Hematopoietic multipotent progenitor cell treated with erythropoietin and hydrocortisone succinate and interleukin-3 and kit ligand, for 15 days (in vitro differentiated cells): Measurements from ENCODE around the gene LMO7.

Experiments
- DNase-seq: peaks from one replicate; pipeline ENCODE4 v3.0.0-alpha.2; 2015; ENCODE audit warnings: low spot score

Gene LMO7

DNA sequence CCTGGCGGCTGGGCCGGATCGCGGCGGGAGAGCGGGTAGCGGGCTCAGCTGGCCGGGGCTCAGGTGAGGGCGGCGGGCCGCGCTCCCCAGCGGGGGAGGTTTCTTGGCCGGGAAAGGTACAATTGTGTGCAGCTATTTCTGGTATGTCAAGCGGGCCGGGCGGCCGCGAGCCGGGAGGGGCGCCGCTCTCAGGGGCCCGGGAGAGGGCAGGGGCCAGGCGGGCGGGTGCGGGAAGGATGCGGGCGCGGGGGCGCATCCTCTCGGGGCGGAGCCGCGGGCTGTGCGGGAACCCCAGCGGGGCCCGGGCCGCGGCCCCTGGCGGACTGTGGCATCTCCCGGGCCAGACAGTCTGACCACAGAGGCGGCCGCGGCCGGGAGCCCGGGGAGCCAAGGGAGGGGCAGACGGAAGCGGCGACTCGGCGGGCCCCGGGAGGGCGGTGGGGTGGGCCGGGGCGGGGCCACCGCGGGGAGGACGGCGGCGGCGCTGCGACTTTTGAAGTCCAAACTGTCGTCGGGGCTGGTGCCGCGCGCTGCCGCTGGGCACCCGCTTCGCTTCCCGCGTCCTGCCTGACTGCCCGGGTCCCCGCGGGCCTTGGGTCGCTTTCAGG lies at the start of gene LMO7:
Gene LMO7, plus strand, starts transcription at position 503 of the 608 bp plus-strand sequence. CDS start 328 bp downstream, outside the sequence.
- DNase-seq, result no peak

DNA sequence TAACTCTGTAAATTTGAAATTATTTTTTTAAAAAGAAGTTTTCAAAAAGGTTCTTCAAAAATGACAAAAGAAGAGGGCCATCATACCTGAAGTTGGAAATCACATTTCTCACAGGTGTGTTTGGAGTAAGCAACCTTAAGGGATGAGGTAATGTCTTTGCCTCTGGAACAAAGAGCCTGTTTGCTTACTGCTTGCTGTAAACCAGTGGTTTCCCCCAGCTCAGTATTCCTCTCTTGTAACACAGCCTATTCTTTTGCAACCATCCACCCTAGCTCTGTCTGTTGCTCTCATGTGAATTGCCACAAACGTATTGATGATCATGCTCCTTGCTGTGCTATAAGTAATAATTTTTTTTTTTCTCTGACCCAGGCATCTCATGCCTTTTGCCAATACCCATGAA lies 48.5 kb upstream of the LMO7 start:
- no peak for DNase-seq

DNA sequence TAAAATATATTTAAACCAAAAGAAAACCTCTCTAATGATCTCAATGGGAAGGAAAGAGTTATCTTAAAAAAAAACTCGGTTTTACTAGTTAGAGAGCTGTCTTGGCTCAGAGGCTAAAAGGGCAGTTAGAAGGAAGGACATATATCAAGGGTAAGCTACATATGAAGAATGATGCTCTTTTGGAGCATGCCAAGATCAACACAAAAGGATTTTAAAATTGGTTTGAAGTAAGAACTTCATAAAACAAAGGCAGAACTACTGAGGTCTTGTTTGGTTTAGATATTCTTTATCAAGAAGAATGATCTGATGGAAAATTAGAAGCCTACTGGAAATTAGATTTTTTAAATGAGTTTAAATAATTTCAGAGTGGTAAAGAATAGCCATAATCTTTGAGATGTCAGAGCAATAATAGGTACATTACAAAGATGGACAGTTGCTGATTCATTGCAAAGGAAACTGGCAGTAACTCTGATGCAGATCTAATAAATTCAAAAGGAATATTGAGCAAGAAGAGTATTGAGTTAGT lies 39.4 kb upstream of the LMO7 start:
- no peak for DNase-seq

DNA sequence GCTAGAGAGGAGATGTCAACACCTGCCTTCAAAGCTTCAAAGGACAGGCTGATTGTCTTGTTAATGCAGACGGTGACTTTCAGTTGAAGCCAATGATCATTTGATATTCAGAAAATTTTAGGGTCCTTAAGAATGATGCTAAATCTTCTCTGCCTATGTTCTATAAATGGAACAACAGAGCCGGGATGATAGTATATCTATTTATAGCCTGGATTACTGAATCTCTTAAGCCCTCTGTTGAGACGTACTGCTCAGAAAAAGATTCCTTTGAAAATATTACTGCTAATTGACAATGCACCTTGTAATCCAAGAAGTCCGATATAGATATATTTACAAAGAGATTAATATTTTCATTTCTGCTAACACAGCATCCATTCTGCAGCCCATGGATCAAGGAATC lies 35.8 kb upstream of the LMO7 start:
- no peak for DNase-seq

DNA sequence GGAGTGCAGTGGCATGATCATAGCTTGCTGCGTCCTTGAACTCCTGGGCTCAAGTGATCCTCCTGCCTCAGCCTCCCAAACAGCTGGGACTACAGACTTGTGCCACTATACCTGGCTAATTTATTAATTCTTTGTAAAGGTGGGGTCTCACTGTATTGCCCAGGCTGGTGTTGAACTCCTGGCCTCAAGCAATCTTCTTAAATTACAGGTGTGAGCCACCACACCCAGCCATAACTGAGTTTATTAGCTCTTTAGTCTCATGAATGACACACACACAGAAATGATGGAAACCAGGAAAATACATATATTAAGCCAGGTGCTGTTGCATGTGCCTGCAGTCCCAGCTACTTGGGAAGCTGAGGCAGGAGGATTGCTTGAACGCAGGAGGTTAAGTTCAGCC lies 33.1 kb upstream of the LMO7 start:
- no peak for DNase-seq

DNA sequence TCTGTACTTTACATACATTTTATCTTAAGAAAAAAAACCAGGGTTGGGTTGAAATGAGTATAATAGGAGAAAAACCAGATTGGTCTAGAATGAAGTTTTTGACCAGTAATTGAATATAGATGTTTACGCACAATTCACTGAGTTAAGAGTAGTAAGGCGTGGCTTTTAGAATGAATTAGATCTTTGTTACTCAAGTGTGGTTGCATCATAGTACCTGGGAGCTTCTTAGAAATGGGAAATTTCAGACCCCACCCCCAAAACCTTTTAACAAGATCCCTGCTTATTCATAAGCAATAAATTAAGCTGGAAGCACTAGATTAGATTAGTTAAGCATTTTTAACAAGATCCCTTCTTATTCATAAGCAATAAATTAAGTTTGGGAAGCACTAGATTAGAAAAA lies 28.7 kb upstream of the LMO7 start:
- DNase-seq, result no peak

DNA sequence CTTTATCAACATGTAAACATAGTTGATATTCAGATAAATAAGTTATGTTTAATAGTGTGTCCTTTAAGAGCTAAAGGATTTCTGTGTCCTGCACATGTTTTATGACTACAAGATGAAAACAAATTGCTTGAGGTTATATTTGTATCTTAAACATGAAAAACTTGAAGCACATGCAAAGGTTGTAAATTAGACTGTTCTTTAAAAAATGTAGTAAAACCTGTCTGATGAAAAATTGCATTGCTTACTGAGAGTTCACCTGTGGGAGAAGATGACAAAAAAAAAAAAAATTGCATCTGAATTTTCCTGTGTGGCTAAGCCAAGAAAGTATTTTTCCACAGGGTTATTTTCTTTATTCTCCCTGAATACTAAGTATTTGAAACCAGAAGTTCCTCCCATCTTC lies 25.7 kb upstream of the LMO7 start:
- DNase-seq, result no peak

DNA sequence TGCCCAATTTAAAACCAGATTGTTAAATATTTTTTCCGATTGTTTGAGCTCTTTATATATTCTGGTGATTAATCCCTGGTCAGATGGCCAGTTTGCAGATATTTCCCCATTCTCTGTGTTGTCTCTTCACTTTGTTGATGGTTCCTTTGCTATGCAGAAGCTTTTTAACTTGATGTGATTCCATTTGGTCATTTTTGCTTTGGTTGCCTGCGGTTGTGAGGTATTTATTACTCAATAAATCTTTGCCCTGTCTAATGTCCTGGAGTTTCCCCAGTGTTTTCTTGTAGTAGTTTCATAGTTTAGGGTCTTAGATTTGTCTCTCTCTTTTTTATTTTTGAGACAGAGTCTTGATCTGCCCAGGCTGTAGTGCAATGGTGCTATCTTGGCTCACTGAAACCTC lies 23.8 kb upstream of the LMO7 start:
- DNase-seq, result no peak

DNA sequence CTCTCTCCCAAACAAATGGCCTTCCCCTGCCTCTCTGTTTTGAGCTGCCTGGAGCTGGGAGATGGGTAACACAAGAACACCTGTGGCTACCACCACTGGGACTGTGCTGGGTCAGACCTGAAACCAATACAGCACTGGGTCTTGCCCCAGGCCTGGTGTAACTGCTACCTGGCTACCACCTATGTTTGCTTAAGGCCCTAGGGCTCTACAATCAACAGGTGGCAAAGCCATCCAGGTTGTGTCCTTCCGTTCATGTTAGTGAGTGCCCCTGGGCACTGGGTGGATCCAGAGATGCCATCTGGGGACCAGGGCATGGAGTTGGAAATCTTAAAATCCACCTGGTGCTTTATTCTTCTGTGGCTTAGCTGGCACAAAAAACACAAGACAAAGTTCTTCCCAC lies 18.9 kb upstream of the LMO7 start:
- no peak for DNase-seq

DNA sequence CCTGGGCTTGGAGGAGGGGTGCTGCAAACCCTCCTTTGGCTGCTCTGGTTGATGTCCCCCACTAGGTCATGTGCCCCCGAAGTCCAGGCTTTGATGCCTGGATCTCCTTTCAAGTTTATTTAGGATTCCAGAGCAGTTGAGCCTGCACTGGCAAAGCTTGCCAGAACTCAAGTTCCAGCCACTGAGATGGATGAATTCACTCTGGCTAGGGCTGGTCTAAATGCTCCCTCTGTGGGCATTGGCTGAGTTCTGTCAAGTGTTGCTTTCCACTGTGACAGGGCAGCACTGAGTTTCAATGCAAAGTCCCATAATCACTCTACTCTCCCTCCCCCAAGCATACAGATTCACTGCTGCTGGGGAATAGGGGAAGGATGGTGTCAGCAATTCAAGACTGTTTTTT lies 17.8 kb upstream of the LMO7 start:
- DNase-seq, result no peak

DNA sequence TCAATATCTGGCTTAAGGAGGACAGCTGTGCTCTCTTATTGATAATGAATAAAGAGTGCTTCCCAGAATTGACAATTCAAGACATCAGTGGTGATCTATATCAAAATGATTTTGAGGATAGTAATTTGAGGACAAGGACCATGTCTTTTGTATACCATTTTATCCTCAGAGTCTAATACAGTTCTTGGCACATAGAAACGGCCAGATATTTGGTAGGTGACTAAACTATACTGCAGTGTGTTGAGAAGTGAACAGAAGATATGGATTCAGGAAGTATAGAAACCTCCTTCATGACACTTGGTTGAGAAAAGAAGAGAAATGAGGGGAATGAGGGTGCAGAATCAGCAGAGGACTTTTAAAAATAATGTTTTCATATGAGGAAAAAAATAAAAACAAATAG lies 16.1 kb upstream of the LMO7 start:
- DNase-seq, result no peak

DNA sequence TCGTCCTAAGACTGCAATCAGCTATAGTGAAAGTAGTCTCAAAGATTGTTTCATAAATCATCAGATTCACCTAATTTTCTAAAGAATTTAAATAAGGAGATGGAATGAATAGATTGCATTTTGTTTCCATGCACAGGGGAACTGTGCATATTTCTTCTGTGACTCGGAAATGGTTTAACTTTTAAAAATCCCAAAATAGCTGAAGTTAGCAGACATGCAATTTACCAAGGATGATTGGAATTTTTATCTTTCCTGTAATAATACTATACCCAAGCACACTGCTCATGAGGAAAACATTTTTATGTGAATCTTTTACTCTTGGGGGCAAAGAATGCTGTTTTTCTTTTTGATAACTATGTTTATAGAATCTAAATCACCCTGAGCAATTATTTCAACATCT lies 15.0 kb upstream of the LMO7 start:
- DNase-seq, result no peak

DNA sequence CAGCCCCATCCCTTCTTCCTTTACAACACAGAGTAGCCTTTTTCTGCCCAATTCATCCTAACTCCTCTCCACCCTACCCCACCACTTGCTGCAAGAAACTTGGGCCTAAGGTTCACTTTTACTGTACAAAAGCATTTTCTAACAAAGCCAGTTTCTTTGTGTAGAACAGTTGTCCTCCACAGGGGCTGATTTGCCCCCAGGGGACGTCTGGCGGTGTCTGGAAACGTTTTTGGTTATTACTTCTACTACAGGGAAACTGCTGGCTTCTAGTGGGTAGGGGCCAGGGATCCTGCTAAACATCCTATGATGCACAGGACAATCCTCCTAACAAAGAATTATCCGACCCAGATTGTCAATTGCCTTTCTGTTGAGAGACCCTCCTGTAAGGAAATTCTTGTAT lies 7.3 kb upstream of the LMO7 start:
- DNase-seq, result no peak

DNA sequence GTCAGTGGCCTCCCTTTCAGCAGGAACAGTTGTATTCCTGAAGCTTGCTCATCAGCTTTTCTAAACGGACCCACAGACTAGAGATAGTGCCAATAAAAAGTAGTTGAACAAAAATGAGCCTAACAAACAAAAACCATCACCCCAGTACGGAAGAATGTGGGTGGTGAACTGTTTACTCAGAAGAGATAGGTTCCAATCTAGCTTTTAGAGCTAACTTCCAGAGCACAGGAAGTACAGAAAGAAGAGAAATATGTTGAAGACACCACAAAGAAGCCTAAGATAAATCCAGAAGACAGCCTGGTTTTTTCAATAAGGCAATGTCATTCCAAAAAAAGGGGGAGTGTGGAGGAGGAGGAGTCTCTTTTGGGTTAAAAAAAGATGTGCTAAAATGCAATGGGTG lies 2.8 kb upstream of the LMO7 start:
- no peak for DNase-seq

DNA sequence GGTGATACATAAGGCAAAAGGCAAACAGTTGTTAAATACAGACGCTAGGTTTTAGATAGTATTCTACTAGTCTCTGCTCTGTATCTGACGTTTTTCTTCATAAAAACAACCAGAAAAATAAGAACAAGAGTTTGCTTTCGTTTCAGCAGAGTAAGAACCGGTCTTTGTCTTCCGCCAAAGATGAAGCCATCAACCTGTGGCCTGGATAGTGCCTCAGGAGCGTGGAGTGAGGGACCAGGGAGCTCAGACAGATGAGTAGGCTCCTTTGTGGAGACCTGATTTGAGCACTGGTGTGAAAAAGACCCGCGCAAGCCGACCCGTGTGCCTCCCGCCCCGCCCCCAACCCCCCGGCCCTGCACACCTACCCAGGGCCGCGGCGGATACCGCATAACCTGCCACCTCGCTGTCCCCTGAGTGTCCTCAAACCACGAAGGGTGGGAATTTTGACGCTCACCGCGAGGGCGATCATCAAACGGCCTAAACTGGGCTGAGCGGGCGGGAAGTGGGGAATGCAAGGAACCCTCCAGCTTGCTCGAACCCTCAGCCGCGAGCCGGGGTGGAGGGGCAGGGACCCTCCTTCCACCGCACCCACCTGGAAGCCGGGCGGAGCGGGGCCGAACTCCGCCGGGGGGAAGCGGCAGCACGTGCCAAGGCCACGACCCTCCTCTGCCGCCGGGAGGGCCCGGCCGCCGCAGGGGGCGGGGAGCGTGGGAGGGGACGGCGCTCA lies 866 bp upstream of the LMO7 start:
- no peak for DNase-seq

DNA sequence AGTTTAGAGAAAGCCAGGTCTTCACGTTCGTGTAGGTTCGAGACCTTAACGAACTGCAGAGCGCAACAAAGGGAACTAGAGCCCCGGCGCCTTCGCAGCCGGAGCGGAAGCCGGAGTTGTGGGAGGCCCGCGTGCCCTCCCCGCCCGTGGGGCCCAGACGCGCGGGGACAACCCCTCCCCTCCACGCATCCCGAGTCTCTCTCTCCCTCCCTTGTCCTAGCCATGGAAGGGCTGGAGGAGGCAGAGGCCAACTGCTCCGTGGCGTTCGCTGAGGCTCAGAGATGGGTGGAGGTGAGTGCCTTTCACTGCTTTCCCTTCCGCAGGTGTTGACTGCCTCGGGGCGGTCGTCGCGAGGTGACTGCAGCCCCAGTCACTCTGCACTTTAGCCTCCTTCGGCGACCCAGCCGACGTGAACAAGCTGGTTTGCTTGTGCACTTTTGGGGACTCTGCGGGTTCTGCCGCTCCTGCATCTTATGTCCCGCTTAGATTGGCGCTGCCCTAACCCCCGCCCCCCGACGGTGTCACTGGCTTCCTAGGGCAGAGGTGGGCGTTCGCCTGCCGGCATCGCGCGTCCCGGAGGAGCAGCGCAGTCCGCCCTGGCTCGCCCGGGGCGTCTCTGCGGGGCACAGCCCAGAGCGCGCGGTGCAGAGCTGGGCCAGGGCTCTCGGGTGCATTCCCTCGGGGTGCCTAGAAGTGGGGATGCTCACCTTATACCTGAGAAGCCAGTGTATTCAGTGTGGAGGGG lies 478 bp downstream of the LMO7 start:
- DNase-seq, result no peak

DNA sequence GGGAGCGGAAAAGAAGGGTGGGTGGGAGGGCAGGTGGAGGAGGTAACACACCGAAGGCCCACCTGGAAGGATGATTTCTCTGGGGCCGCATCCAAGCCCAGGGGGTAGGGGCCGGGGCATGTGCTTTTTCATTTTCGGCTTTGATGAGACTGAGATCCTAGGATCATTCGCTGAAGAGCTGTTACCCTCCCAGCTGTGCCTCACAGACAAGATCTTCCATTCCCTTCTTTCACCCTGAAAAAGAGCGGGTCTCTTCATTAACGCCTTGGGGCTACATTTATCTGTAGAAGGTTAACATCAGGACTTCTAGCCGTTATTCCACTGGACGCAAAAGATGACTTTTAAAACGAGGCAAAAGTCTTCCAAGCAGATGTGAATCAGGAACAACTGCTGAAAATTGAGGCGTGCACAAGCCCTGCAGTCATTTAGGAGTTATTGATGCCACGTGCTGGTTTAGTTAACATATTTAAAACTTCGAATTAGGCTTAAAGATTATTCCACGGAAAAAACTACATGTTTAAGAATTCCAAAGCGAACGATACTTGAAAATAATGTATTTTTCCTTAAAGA lies 1.1 kb downstream of the LMO7 start:
- DNase-seq, result no peak

DNA sequence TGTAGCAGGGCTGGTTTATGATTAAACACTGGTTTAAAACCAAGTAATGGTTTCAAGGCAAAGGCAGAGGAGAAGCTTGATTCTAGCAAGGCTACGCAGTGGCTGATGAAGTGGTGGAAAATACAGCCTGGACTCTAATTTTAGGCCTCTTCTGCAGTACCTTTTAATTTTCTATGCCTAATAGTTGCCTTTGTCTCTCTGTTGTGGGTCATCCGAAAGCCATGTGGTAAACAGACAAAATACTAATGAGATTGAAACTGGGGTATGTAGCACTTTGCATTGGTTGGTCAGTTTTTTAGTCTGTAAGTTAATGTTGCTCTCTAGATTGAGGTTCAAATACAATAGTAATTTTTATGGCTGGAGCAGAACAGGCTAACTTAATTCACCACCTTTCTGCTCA lies 3.3 kb downstream of the LMO7 start:
- DNase-seq, result no peak

DNA sequence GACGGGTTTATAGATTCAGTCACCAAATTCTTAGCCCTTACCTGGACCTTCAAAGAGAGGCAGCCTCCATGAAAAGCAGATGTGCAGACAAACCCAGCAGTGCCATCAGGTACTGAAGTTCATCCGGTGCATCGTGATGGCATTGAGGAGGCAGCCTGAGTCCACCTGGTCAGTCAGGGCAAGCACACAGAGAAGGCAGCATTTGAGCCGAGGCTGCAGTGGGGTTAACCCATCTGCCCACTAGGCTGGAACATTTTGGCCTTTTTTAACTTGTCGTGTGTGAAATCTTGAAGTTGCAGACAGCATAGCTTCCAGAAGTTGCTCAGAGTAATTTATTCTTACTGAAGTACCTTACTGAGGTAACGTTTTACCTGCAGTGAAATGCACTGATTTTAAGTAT lies 4.9 kb downstream of the LMO7 start:
- DNase-seq, result no peak

DNA sequence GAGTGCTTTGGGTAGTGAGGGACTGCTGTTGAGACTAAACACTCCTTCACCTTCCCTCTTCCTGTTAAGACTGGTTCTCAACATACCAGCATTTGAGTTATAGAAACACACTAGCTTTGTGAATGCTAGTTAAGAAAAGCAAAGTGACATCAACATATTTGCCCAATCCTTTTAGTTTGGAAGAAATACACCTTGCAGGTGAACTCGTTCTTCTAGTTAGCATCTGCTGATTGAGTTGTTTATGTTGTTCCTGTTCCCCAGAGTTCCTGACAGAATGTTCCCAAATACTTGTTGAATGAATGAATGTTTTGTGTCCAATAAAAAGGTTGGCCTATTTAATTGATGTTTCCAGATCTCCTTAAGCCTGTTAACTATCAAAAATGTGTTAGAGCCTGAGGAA lies 7.1 kb downstream of the LMO7 start:
- no peak for DNase-seq

DNA sequence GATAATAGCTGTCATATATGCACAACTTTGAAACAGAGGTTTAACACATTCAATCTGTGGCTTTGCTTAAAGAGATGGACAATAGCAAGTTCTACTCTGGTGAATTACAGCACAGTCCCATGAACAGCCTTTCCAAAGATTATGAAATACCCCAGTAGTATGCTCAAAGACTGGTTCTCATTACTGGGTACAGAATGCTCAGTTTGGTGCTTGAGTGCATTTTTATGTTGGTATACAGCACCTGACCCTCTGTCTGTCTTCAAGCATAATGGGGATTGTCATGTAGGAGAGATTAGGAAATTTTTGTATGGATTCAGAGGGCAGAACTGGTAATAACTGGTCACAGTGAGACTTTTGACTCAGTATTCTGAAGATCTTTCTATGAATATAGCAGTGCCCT lies 7.6 kb downstream of the LMO7 start:
- DNase-seq, result no peak

DNA sequence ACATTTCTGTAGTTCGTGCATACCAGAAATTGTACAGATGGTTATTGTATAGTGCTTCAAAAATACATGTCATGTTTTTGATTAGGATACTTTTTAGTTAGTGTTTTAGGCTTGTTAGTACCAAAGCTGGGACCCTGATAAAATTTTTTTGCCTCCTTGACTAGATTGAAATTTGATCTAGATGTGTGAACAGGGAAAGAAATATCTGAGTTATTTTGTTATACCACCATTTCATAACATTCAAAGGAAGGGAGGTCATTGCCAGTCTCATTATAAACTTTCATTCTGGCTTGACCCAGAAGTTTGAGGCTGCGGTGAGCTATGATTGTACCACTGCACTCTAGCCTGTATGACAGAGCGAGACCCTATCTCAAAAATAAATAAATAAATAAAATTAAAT lies 9.0 kb downstream of the LMO7 start:
- no peak for DNase-seq
